Smooth muscle cell of the umbilical artery (primary cell): Measurements from ENCODE around the gene PDE4DIP. TPM values are rescaled to one million over a fixed set of nuclear protein-coding genes. Genes with fewer than 3 reads are reported as not detected.

Source experiments
- total RNA-seq: library from RNA; depleted of rRNA; stranded (reverse); fragments of >200 nt; gene quantifications from 2 replicates; pipeline ENCODE4 v1.2.3, GENCODE V29; 2014

The PDE4DIP gene
- 130 and 217 TPM in 2 replicates for total RNA-seq

DNA sequence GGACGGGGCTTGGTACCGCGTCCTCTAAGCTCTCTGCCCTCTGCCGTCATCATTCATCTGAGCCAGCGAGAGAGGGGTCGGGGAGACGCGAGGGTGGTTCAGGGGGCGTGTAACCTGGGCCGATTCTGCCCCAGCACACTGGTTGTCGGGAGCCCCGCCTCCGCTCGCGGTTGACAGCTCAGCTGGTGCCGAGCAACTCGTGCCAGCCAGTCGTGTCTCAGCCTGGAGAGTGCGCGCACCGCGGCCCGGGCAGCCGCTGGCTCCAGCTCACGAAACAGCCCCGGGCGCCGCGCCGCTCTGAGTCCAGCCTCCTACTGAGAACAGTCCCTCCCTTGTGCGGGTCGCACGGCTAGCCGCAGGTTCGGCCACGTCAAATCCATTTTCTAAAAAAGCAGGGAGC is at the start of gene PDE4DIP:
Gene PDE4DIP, plus strand, starts transcription at position 209 of the 400 bp plus-strand sequence. CDS start 347 bp downstream, outside the sequence.

Other genes starting within 250 kb of the PDE4DIP start
- gene NBPF14, start 248.4 kb upstream of the PDE4DIP start, total RNA-seq: 42.2 and 104 TPM in 2 replicates
- 10.4 and 12.8 TPM in 2 replicates for gene NUDT4B, start 95.7 kb upstream of the PDE4DIP start, total RNA-seq